Activated naive CD8-positive, alpha-beta T cell treated with anti-CD3 and anti-CD28 coated beads for 36 hours (primary cell): ENCODE data around the gene CCDC198. TPM values are rescaled to one million over a fixed set of nuclear protein-coding genes. Genes with fewer than 3 reads are reported as not detected.

Source experiments
- DNase-seq: peaks from one replicate; pipeline ENCODE4 v3.0.0; 2021
- H3K27ac Mint-ChIP-seq: one replicate; pipeline ENCODE4 v1.8.0; 2022; ENCODE audit warnings: mild to moderate bottlenecking, moderate library complexity, mixed read lengths
- H3K27me3 Mint-ChIP-seq: one replicate; pipeline ENCODE4 v1.8.0; 2022; ENCODE audit warnings: mild to moderate bottlenecking, mixed read lengths
- H3K36me3 Mint-ChIP-seq: one replicate; pipeline ENCODE4 v1.8.0; 2021; ENCODE audit warnings: mild to moderate bottlenecking, mixed read lengths
- H3K4me1 Mint-ChIP-seq: one replicate; pipeline ENCODE4 v1.8.0; 2021; ENCODE audit warnings: mixed read lengths
- H3K4me3 Mint-ChIP-seq: one replicate; pipeline ENCODE4 v1.8.0; 2022; ENCODE audit warnings: mild to moderate bottlenecking, moderate library complexity, mixed read lengths
- H3K9me3 Mint-ChIP-seq: one replicate; pipeline ENCODE4 v1.8.0; 2022; ENCODE audit warnings: mixed read lengths
- total RNA-seq, 2 experiments: library from RNA; stranded (reverse); gene quantifications; one replicate each; pipeline ENCODE4 v1.2.3, GENCODE V29; 2021

CCDC198 gene
- total RNA-seq: not detected

GRCh38 chr14:57493467-57494181 lies at the start of gene CCDC198:
CCDC198 (minus strand) TSS chr14:57493857; CDS start chr14:57493715, 142 bp downstream.
- H3K4me1 Mint-ChIP-seq: peaks cover 10% of the 10 kb centered on the region
- no peak for DNase-seq
- H3K27me3 Mint-ChIP-seq: no peaks in the 10 kb centered on the region
- H3K9me3 Mint-ChIP-seq: no peaks in the 10 kb centered on the region
- H3K36me3 Mint-ChIP-seq: no peaks in the 10 kb centered on the region
- H3K27ac Mint-ChIP-seq: no peak within 1 kb of the TSS
- H3K4me3 Mint-ChIP-seq: no peak within 1 kb of the TSS

- Mint-ChIP-seq H3K4me1 (no peaks in the 10 kb centered on the region), H3K9me3 (peaks cover 1% of the 10 kb centered on the region), H3K4me3 (no peak overlapping the region), H3K27ac (no peak overlapping the region), H3K36me3 (peaks cover 2% of the 10 kb centered on the region), H3K27me3 (no peaks in the 10 kb centered on the region)
- DNase-seq: no peak
Observed at GRCh38 chr14:57533214-57533613, 39.6 kb upstream of the CCDC198 start.

- no peak overlapping the region for H3K27ac Mint-ChIP-seq
- DNase-seq: no peak
- H3K4me1 Mint-ChIP-seq: no peaks in the 10 kb centered on the region
Observed at GRCh38 chr14:57530571-57530970, 36.9 kb upstream of the CCDC198 start.

GRCh38 chr14:57526942-57527341 lies 33.3 kb upstream of the CCDC198 start:
- peaks cover 39% of the 10 kb centered on the region for H3K9me3 Mint-ChIP-seq
- DNase-seq: no peak
- H3K27me3 Mint-ChIP-seq: peaks cover 9% of the 10 kb centered on the region
- H3K4me1 Mint-ChIP-seq: no peaks in the 10 kb centered on the region
- H3K36me3 Mint-ChIP-seq: no peaks in the 10 kb centered on the region
- no peak overlapping the region for H3K4me3 Mint-ChIP-seq
- no peak overlapping the region for H3K27ac Mint-ChIP-seq

More at GRCh38 chr14:57530571-57530970, 36.9 kb upstream of the CCDC198 start:
- Mint-ChIP-seq H3K4me3 (no peak overlapping the region), H3K9me3 (peaks cover 14% of the 10 kb centered on the region), H3K27me3 (peaks cover 3% of the 10 kb centered on the region), H3K36me3 (peaks cover 2% of the 10 kb centered on the region)

- H3K27ac Mint-ChIP-seq: no peak overlapping the region
- no peaks in the 10 kb centered on the region for H3K36me3 Mint-ChIP-seq
- H3K4me3 Mint-ChIP-seq: no peak overlapping the region
- peaks cover 42% of the 10 kb centered on the region for H3K9me3 Mint-ChIP-seq
- peaks cover 5% of the 10 kb centered on the region for H3K27me3 Mint-ChIP-seq
- no peak for DNase-seq
- H3K4me1 Mint-ChIP-seq: no peaks in the 10 kb centered on the region
Observed at GRCh38 chr14:57519043-57519442, 25.4 kb upstream of the CCDC198 start.

GRCh38 chr14:57512220-57512619 lies 18.6 kb upstream of the CCDC198 start:
- Mint-ChIP-seq H3K4me1 (no peaks in the 10 kb centered on the region), H3K9me3 (peaks cover 9% of the 10 kb centered on the region), H3K27ac (no peak overlapping the region), H3K4me3 (no peak overlapping the region), H3K27me3 (no peaks in the 10 kb centered on the region), H3K36me3 (no peaks in the 10 kb centered on the region)
- no peak for DNase-seq

- Mint-ChIP-seq H3K9me3 (no peaks in the 10 kb centered on the region), H3K4me1 (no peaks in the 10 kb centered on the region), H3K4me3 (no peak overlapping the region), H3K36me3 (no peaks in the 10 kb centered on the region), H3K27me3 (no peaks in the 10 kb centered on the region), H3K27ac (no peak overlapping the region)
- DNase-seq: no peak
Observed at GRCh38 chr14:57508756-57509155, 15.1 kb upstream of the CCDC198 start.

- no peaks in the 10 kb centered on the region for H3K4me1 Mint-ChIP-seq
- DNase-seq: no peak
- no peaks in the 10 kb centered on the region for H3K27me3 Mint-ChIP-seq
- H3K36me3 Mint-ChIP-seq: no peaks in the 10 kb centered on the region
- H3K4me3 Mint-ChIP-seq: no peak overlapping the region
- H3K27ac Mint-ChIP-seq: no peak overlapping the region
- H3K9me3 Mint-ChIP-seq: no peaks in the 10 kb centered on the region
Observed at GRCh38 chr14:57502586-57503254, 9.1 kb upstream of the CCDC198 start.

GRCh38 chr14:57501039-57501557 lies 7.4 kb upstream of the CCDC198 start:
- DNase-seq: no peak

GRCh38 chr14:57498659-57499058 lies 5.0 kb upstream of the CCDC198 start:
- Mint-ChIP-seq H3K9me3 (no peaks in the 10 kb centered on the region), H3K4me1 (peaks cover 2% of the 10 kb centered on the region), H3K36me3 (no peaks in the 10 kb centered on the region), H3K4me3 (no peak overlapping the region), H3K27ac (no peak overlapping the region), H3K27me3 (no peaks in the 10 kb centered on the region)
- no peak for DNase-seq

More at GRCh38 chr14:57501039-57501557, 7.4 kb upstream of the CCDC198 start:
- Mint-ChIP-seq H3K27ac (no peak overlapping the region), H3K9me3 (no peaks in the 10 kb centered on the region), H3K36me3 (no peaks in the 10 kb centered on the region), H3K4me3 (no peak overlapping the region), H3K4me1 (no peaks in the 10 kb centered on the region), H3K27me3 (no peaks in the 10 kb centered on the region)

- no peak for DNase-seq
- H3K36me3 Mint-ChIP-seq: no peaks in the 10 kb centered on the region
- H3K27me3 Mint-ChIP-seq: no peaks in the 10 kb centered on the region
- no peak overlapping the region for H3K27ac Mint-ChIP-seq
- peaks cover 8% of the 10 kb centered on the region for H3K4me1 Mint-ChIP-seq
- no peak overlapping the region for H3K4me3 Mint-ChIP-seq
- no peaks in the 10 kb centered on the region for H3K9me3 Mint-ChIP-seq
Observed at GRCh38 chr14:57498035-57498434, 4.4 kb upstream of the CCDC198 start.

GRCh38 chr14:57495416-57495815 lies 1.8 kb upstream of the CCDC198 start:
- Mint-ChIP-seq H3K4me3 (no peak overlapping the region), H3K27me3 (no peaks in the 10 kb centered on the region)

GRCh38 chr14:57492859-57493258 lies 798 bp downstream of the CCDC198 start:
- no peak overlapping the region for H3K4me3 Mint-ChIP-seq
- H3K4me1 Mint-ChIP-seq: peaks cover 10% of the 10 kb centered on the region
- H3K27ac Mint-ChIP-seq: no peak overlapping the region
- no peaks in the 10 kb centered on the region for H3K9me3 Mint-ChIP-seq
- no peaks in the 10 kb centered on the region for H3K27me3 Mint-ChIP-seq
- no peak for DNase-seq
- H3K36me3 Mint-ChIP-seq: no peaks in the 10 kb centered on the region

More at GRCh38 chr14:57495416-57495815, 1.8 kb upstream of the CCDC198 start:
- DNase-seq: no peak
- H3K9me3 Mint-ChIP-seq: no peaks in the 10 kb centered on the region
- H3K4me1 Mint-ChIP-seq: peaks cover 10% of the 10 kb centered on the region
- no peaks in the 10 kb centered on the region for H3K36me3 Mint-ChIP-seq
- H3K27ac Mint-ChIP-seq: no peak overlapping the region

GRCh38 chr14:57491640-57492039 lies 2.0 kb downstream of the CCDC198 start:
- Mint-ChIP-seq H3K9me3 (no peaks in the 10 kb centered on the region), H3K27ac (no peak overlapping the region), H3K27me3 (no peaks in the 10 kb centered on the region), H3K36me3 (no peaks in the 10 kb centered on the region), H3K4me3 (no peak overlapping the region), H3K4me1 (peaks cover 10% of the 10 kb centered on the region)
- no peak for DNase-seq

- no peaks in the 10 kb centered on the region for H3K36me3 Mint-ChIP-seq
Observed at GRCh38 chr14:57487771-57488170, 5.9 kb downstream of the CCDC198 start.

More at GRCh38 chr14:57487771-57488170, 5.9 kb downstream of the CCDC198 start:
- no peak for DNase-seq
- Mint-ChIP-seq H3K27me3 (no peaks in the 10 kb centered on the region), H3K9me3 (no peaks in the 10 kb centered on the region), H3K4me1 (peaks cover under 1% of the 10 kb centered on the region), H3K4me3 (no peak overlapping the region), H3K27ac (no peak overlapping the region)
